CD4-positive, alpha-beta T cell treated with Interferon gamma for 1 hour (primary cell): ENCODE data around the gene PCBP4.

Experiments used
- DNase-seq: peaks from one replicate; pipeline ENCODE4 v3.0.0-alpha.2; 2020

The PCBP4 gene

GRCh38 chr3:51954713-51955112, 12.5 kb downstream of the PCBP4 start:
- no peak for DNase-seq

- no peak for DNase-seq
These were observed 13.1 kb downstream of the PCBP4 start for GRCh38 chr3:51954105-51954504.

GRCh38 chr3:51953445-51953844, 13.8 kb downstream of the PCBP4 start:
- DNase-seq: no peak

- DNase-seq: no peak
These were observed 16.4 kb downstream of the PCBP4 start for GRCh38 chr3:51950899-51951298.

- DNase-seq: no peak
These were observed 18.1 kb downstream of the PCBP4 start for GRCh38 chr3:51949121-51949520.

GRCh38 chr3:51948016-51948580, 19.2 kb downstream of the PCBP4 start:
- no peak for DNase-seq

- DNase-seq: no peak
These were observed 19.9 kb downstream of the PCBP4 start for GRCh38 chr3:51947215-51947900.

- DNase-seq: no peak
These were observed 20.5 kb downstream of the PCBP4 start for GRCh38 chr3:51946796-51947195.

- DNase-seq: no peak
These were observed 21.1 kb downstream of the PCBP4 start for GRCh38 chr3:51945926-51946705.

GRCh38 chr3:51945031-51945840, 22.0 kb downstream of the PCBP4 start:
- DNase-seq: no peak

GRCh38 chr3:51944451-51945021, 22.7 kb downstream of the PCBP4 start:
- no peak for DNase-seq

GRCh38 chr3:51943451-51944391, 23.5 kb downstream of the PCBP4 start:
- DNase-seq: no peak

GRCh38 chr3:51942603-51943450, 24.4 kb downstream of the PCBP4 start:
- peak; percentile 49 for DNase-seq

- peak; percentile 100 for DNase-seq
These were observed 25.3 kb downstream of the PCBP4 start, which contains the start of the genes PARP3 and RRP9 for GRCh38 chr3:51941798-51942602. PARP3 (plus strand) TSS chr3:51942363; CDS start chr3:51943356, 993 bp downstream. RRP9 (minus strand) TSS chr3:51941904; CDS start chr3:51941867, 37 bp downstream.

GRCh38 chr3:51941463-51941797, 25.8 kb downstream of the PCBP4 start:
- DNase-seq: no peak

- no peak for DNase-seq
These were observed 26.4 kb downstream of the PCBP4 start for GRCh38 chr3:51940648-51941462.

- DNase-seq: no peak
These were observed 28.4 kb downstream of the PCBP4 start for GRCh38 chr3:51938780-51939425.
